ENCODE results near the gene EMX2. TPM values are rescaled to one million over a fixed set of nuclear protein-coding genes. Genes with fewer than 3 reads are reported as not detected.

EMX2 gene
- total RNA-seq, 1 experiment from 2014 or later, result not detected

GRCh38 chr10:117550599-117551329 is 8.2 kb downstream of the EMX2 start:
- Histone ChIP-seq H3K27me3 (ENCODE audit: low read length) (no peaks in the 10 kb centered on the region), H3K79me2 (ENCODE audit: low read length) (no peaks in the 10 kb centered on the region)
- DNase-seq, result no peak

GRCh38 chr10:117551330-117552155 is 9.0 kb downstream of the EMX2 start:
- no peak for DNase-seq
- Histone ChIP-seq H3K9me3 (ENCODE audit: low read length) (no peaks in the 10 kb centered on the region), H3K36me3 (ENCODE audit: insufficient read depth, low read length) (no peaks in the 10 kb centered on the region), H3K27ac (ENCODE audit: low read length) (no peak overlapping the region), H3K9me2 (replicated peaks; ENCODE audit: insufficient read depth, low read length) (no peaks in the 10 kb centered on the region), H4K20me1 (ENCODE audit: insufficient read depth, low read depth, low read length) (no peaks in the 10 kb centered on the region), H2AFZ (ENCODE audit: low read length) (no peak overlapping the region), H3K79me2 (ENCODE audit: low read length) (no peaks in the 10 kb centered on the region), H3K9ac (ENCODE audit: low read length) (no peak overlapping the region), H3K27me3 (ENCODE audit: low read length) (no peaks in the 10 kb centered on the region), H3K4me1 (ENCODE audit: low read length) (no peaks in the 10 kb centered on the region), H3K4me3 (ENCODE audit: low read length) (no peak overlapping the region), H3K4me2 (ENCODE audit: low read depth, low read length, poor library complexity, severe bottlenecking) (no peak overlapping the region)

More at GRCh38 chr10:117550599-117551329, 8.2 kb downstream of the EMX2 start:
- H3K4me3 ChIP-seq (ENCODE audit: low read length), result no peak overlapping the region
- no peaks in the 10 kb centered on the region for H3K9me2 ChIP-seq (replicated peaks; ENCODE audit: insufficient read depth, low read length)
- no peaks in the 10 kb centered on the region for H4K20me1 ChIP-seq (ENCODE audit: insufficient read depth, low read depth, low read length)
- no peaks in the 10 kb centered on the region for H3K4me1 ChIP-seq (ENCODE audit: low read length)
- H3K36me3 ChIP-seq (ENCODE audit: insufficient read depth, low read length), result no peaks in the 10 kb centered on the region
- H2AFZ ChIP-seq (ENCODE audit: low read length), result no peak overlapping the region
- H3K27ac ChIP-seq (ENCODE audit: low read length), result no peak overlapping the region
- no peak overlapping the region for H3K9ac ChIP-seq (ENCODE audit: low read length)
- no peaks in the 10 kb centered on the region for H3K9me3 ChIP-seq (ENCODE audit: low read length)
- H3K4me2 ChIP-seq (ENCODE audit: low read depth, low read length, poor library complexity, severe bottlenecking), result no peak overlapping the region

- H3K27me3 ChIP-seq (ENCODE audit: low read length), result no peaks in the 10 kb centered on the region
- no peaks in the 10 kb centered on the region for H4K20me1 ChIP-seq (ENCODE audit: insufficient read depth, low read depth, low read length)
- no peak overlapping the region for H3K9ac ChIP-seq (ENCODE audit: low read length)
- no peaks in the 10 kb centered on the region for H3K36me3 ChIP-seq (ENCODE audit: insufficient read depth, low read length)
- H3K9me2 ChIP-seq (replicated peaks; ENCODE audit: insufficient read depth, low read length), result no peaks in the 10 kb centered on the region
- no peak overlapping the region for H3K4me2 ChIP-seq (ENCODE audit: low read depth, low read length, poor library complexity, severe bottlenecking)
- H3K79me2 ChIP-seq (ENCODE audit: low read length), result no peaks in the 10 kb centered on the region
- no peak overlapping the region for H2AFZ ChIP-seq (ENCODE audit: low read length)
- H3K4me1 ChIP-seq (ENCODE audit: low read length), result no peaks in the 10 kb centered on the region
- no peak for DNase-seq
- no peaks in the 10 kb centered on the region for H3K9me3 ChIP-seq (ENCODE audit: low read length)
- H3K4me3 ChIP-seq (ENCODE audit: low read length), result no peak overlapping the region
- H3K27ac ChIP-seq (ENCODE audit: low read length), result no peak overlapping the region
These were observed 9.6 kb downstream of the EMX2 start for GRCh38 chr10:117552156-117552631.

- Histone ChIP-seq H3K9me3 (ENCODE audit: low read length) (no peaks in the 10 kb centered on the region), H3K4me2 (ENCODE audit: low read depth, low read length, poor library complexity, severe bottlenecking) (no peak overlapping the region), H3K4me1 (ENCODE audit: low read length) (no peaks in the 10 kb centered on the region), H3K9me2 (replicated peaks; ENCODE audit: insufficient read depth, low read length) (no peaks in the 10 kb centered on the region), H2AFZ (ENCODE audit: low read length) (no peak overlapping the region), H3K27ac (ENCODE audit: low read length) (no peak overlapping the region), H3K27me3 (ENCODE audit: low read length) (no peaks in the 10 kb centered on the region), H3K9ac (ENCODE audit: low read length) (no peak overlapping the region), H4K20me1 (ENCODE audit: insufficient read depth, low read depth, low read length) (no peaks in the 10 kb centered on the region), H3K79me2 (ENCODE audit: low read length) (no peaks in the 10 kb centered on the region), H3K36me3 (ENCODE audit: insufficient read depth, low read length) (no peaks in the 10 kb centered on the region), H3K4me3 (ENCODE audit: low read length) (no peak overlapping the region)
- DNase-seq, result no peak
These were observed 10.2 kb downstream of the EMX2 start for GRCh38 chr10:117552701-117553141.

- H3K4me2 ChIP-seq (ENCODE audit: low read depth, low read length, poor library complexity, severe bottlenecking), result no peak overlapping the region
- H3K27ac ChIP-seq (ENCODE audit: low read length), result no peak overlapping the region
- DNase-seq, result no peak
- no peaks in the 10 kb centered on the region for H3K9me2 ChIP-seq (replicated peaks; ENCODE audit: insufficient read depth, low read length)
- no peak overlapping the region for H3K4me3 ChIP-seq (ENCODE audit: low read length)
- no peaks in the 10 kb centered on the region for H3K36me3 ChIP-seq (ENCODE audit: insufficient read depth, low read length)
- H2AFZ ChIP-seq (ENCODE audit: low read length), result no peak overlapping the region
- no peaks in the 10 kb centered on the region for H3K9me3 ChIP-seq (ENCODE audit: low read length)
- no peaks in the 10 kb centered on the region for H4K20me1 ChIP-seq (ENCODE audit: insufficient read depth, low read depth, low read length)
- H3K79me2 ChIP-seq (ENCODE audit: low read length), result no peaks in the 10 kb centered on the region
- H3K27me3 ChIP-seq (ENCODE audit: low read length), result no peaks in the 10 kb centered on the region
- H3K9ac ChIP-seq (ENCODE audit: low read length), result no peak overlapping the region
- H3K4me1 ChIP-seq (ENCODE audit: low read length), result no peaks in the 10 kb centered on the region
These were observed 10.7 kb downstream of the EMX2 start for GRCh38 chr10:117553142-117553814.

- no peaks in the 10 kb centered on the region for H3K9me3 ChIP-seq (ENCODE audit: low read length)
- no peak for DNase-seq
- no peak overlapping the region for H2AFZ ChIP-seq (ENCODE audit: low read length)
- no peaks in the 10 kb centered on the region for H4K20me1 ChIP-seq (ENCODE audit: insufficient read depth, low read depth, low read length)
- H3K9me2 ChIP-seq (replicated peaks; ENCODE audit: insufficient read depth, low read length), result no peaks in the 10 kb centered on the region
- no peak overlapping the region for H3K9ac ChIP-seq (ENCODE audit: low read length)
- no peaks in the 10 kb centered on the region for H3K36me3 ChIP-seq (ENCODE audit: insufficient read depth, low read length)
- no peak overlapping the region for H3K4me2 ChIP-seq (ENCODE audit: low read depth, low read length, poor library complexity, severe bottlenecking)
- H3K4me1 ChIP-seq (ENCODE audit: low read length), result no peaks in the 10 kb centered on the region
- H3K79me2 ChIP-seq (ENCODE audit: low read length), result no peaks in the 10 kb centered on the region
- no peak overlapping the region for H3K27ac ChIP-seq (ENCODE audit: low read length)
- H3K4me3 ChIP-seq (ENCODE audit: low read length), result no peak overlapping the region
- no peaks in the 10 kb centered on the region for H3K27me3 ChIP-seq (ENCODE audit: low read length)
These were observed 11.2 kb downstream of the EMX2 start for GRCh38 chr10:117553815-117554172.

- Histone ChIP-seq H4K20me1 (ENCODE audit: insufficient read depth, low read depth, low read length) (no peaks in the 10 kb centered on the region), H3K4me2 (ENCODE audit: low read depth, low read length, poor library complexity, severe bottlenecking) (no peak overlapping the region), H3K9me2 (replicated peaks; ENCODE audit: insufficient read depth, low read length) (no peaks in the 10 kb centered on the region), H3K4me3 (ENCODE audit: low read length) (no peak overlapping the region), H2AFZ (ENCODE audit: low read length) (no peak overlapping the region), H3K79me2 (ENCODE audit: low read length) (no peaks in the 10 kb centered on the region), H3K9ac (ENCODE audit: low read length) (no peak overlapping the region), H3K36me3 (ENCODE audit: insufficient read depth, low read length) (no peaks in the 10 kb centered on the region), H3K9me3 (ENCODE audit: low read length) (no peaks in the 10 kb centered on the region), H3K27me3 (ENCODE audit: low read length) (no peaks in the 10 kb centered on the region), H3K4me1 (ENCODE audit: low read length) (no peaks in the 10 kb centered on the region), H3K27ac (ENCODE audit: low read length) (no peak overlapping the region)
- DNase-seq, result no peak
These were observed 11.8 kb downstream of the EMX2 start for GRCh38 chr10:117554241-117554814.

- no peak overlapping the region for H3K27ac ChIP-seq (ENCODE audit: low read length)
- no peaks in the 10 kb centered on the region for H3K79me2 ChIP-seq (ENCODE audit: low read length)
- H3K9me3 ChIP-seq (ENCODE audit: low read length), result no peaks in the 10 kb centered on the region
- H3K4me2 ChIP-seq (ENCODE audit: low read depth, low read length, poor library complexity, severe bottlenecking), result no peak overlapping the region
- H3K9me2 ChIP-seq (replicated peaks; ENCODE audit: insufficient read depth, low read length), result no peaks in the 10 kb centered on the region
- no peaks in the 10 kb centered on the region for H3K4me1 ChIP-seq (ENCODE audit: low read length)
- H3K27me3 ChIP-seq (ENCODE audit: low read length), result no peaks in the 10 kb centered on the region
- H3K36me3 ChIP-seq (ENCODE audit: insufficient read depth, low read length), result no peaks in the 10 kb centered on the region
- no peaks in the 10 kb centered on the region for H4K20me1 ChIP-seq (ENCODE audit: insufficient read depth, low read depth, low read length)
- DNase-seq, result no peak
- no peak overlapping the region for H3K4me3 ChIP-seq (ENCODE audit: low read length)
- no peak overlapping the region for H2AFZ ChIP-seq (ENCODE audit: low read length)
- no peak overlapping the region for H3K9ac ChIP-seq (ENCODE audit: low read length)
These were observed 12.5 kb downstream of the EMX2 start for GRCh38 chr10:117555017-117555416.

All from Karpas-422 (cell line).